D721Med (cell line): Measurements from ENCODE around the gene TMEM145.
"Not testable (repeated sequence)": the region's sequence is repeated elsewhere in the genome, so short reads cannot be mapped to it uniquely, and the experiment has no call there.

Experiments used
- DNase-seq: peaks from one replicate; pipeline ENCODE4 v3.0.0; 2011; ENCODE audit warnings: low spot score; ENCODE audit not compliant: insufficient read length
- FAIRE-seq: peaks from 2 replicates; lab custom pipeline; 2011; peaks lifted over from hg19 to GRCh38; lab: Jason Lieb, UNC
- TF ChIP-seq, protein P1 (sequence below): IDR thresholded peaks from 2 replicates; pipeline ENCODE4 v1.5.1; 2012; ENCODE audit warnings: mild to moderate bottlenecking, control low read depth; ENCODE audit not compliant: insufficient read depth; ENCODE audit errors: missing control alignments

The TMEM145 gene

DNA sequence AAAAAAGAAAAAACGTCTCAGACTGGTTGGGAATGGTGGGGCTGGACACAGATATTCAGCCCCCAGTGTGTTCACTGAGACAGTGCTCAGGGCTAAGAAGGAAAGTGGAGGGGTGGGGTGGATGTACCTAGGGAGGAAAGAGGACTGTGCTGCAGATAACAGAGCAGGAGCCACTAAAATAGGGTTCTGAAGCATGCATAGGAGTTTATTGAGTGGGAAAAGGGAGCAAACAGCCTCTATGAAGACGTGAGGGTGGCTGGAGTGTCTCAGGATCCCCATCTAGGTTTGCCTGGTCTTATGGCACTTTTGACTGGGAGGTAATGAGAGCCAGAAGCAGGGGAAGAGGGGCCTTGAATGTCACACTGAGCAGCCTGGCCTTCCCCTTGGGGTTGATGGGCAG is 15.7 kb downstream of the TMEM145 start:
- no peak for DNase-seq
- TF ChIP-seq, protein P1, sequence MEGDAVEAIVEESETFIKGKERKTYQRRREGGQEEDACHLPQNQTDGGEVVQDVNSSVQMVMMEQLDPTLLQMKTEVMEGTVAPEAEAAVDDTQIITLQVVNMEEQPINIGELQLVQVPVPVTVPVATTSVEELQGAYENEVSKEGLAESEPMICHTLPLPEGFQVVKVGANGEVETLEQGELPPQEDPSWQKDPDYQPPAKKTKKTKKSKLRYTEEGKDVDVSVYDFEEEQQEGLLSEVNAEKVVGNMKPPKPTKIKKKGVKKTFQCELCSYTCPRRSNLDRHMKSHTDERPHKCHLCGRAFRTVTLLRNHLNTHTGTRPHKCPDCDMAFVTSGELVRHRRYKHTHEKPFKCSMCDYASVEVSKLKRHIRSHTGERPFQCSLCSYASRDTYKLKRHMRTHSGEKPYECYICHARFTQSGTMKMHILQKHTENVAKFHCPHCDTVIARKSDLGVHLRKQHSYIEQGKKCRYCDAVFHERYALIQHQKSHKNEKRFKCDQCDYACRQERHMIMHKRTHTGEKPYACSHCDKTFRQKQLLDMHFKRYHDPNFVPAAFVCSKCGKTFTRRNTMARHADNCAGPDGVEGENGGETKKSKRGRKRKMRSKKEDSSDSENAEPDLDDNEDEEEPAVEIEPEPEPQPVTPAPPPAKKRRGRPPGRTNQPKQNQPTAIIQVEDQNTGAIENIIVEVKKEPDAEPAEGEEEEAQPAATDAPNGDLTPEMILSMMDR, result no peak
- FAIRE-seq, result no peak

DNA sequence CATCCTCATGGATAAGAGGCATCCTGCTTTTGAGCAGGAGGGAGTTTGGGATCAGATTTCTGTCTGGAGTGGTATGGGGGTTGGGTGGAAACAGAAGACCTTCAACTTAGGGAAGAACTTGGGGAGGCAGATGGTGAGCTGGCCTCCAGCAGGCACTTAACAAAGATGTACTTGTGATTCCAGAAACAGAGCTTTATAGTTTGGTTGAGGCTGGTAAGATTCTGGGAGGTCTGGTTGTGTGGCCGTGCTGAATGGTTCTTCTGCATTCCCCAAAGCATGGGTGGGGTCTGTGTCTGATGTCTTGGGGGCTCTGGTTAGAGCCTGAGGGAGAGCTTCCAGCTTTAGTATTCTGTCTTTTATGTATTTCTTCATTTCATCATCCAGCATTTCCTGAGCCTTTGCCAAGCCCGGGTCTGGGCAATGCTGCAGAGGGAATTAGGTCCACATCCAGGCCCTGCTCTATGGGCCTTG is 17.2 kb downstream of the TMEM145 start:
- TF ChIP-seq, protein P1, result no peak
- DNase-seq (no peak), FAIRE-seq (no peak)

DNA sequence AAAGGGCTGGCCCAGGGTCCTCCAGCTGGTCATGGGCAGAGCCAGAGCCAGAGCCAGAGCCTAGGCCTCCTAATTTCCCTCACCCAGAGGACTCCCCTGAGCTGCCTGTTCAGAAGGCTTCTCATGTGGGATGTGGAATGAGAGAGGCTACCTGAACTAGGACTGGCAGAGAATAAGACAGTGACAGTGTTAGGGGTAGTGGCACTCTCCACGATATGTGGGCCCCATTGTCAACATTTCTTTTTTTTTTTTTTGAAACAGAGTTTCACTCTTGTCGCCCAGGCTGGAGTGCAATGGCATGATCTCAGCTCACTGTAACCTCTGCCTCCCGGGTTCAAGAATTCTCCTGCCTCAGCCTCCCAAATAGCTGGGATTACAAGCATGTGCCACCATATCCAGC is 18.2 kb downstream of the TMEM145 start:
- FAIRE-seq, DNase-seq: not testable (repeated sequence)

DNA sequence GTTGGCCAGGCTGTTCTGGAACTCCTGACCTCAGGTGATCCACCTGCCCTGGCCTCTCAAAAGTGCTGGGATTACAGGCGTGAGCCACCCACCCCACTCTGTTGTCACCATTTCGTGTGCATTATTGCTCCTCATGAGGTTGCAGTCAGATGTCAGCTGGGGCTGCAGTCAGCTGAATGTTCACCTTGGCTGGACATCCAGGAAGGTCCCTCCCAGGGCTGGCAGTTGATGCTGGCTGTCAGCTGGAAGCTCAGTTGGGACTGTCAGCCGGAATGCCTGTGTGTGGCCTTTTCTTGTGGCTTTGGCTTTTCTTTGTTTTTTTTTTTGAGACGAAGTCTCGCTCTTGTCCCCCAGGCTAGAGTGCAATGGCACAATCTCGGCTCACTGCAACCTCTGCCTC is 18.9 kb downstream of the TMEM145 start:
- no peak for FAIRE-seq
- TF ChIP-seq, protein P1, result no peak
- DNase-seq, result no peak

DNA sequence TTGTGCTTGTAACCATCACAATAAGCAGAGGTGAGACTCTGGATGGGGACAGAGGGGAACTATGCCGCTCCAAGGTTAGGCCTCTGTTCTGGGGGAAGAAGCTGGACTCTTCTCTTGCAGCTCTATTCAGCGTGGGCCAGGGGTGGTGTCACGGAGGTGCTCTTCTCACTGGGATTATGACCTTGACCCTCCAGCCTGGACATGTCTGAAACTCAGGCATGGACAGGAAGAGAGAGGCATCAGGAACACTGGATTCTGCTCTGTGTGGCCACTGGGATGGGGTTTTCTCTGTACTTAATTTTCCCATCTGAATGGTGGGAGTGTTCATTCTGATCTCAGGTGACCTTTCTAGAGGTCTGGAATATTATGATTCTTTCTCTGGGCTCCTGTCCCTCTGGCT is 19.9 kb downstream of the TMEM145 start:
- TF ChIP-seq, protein P1, result no peak
- DNase-seq (no peak), FAIRE-seq (no peak)

DNA sequence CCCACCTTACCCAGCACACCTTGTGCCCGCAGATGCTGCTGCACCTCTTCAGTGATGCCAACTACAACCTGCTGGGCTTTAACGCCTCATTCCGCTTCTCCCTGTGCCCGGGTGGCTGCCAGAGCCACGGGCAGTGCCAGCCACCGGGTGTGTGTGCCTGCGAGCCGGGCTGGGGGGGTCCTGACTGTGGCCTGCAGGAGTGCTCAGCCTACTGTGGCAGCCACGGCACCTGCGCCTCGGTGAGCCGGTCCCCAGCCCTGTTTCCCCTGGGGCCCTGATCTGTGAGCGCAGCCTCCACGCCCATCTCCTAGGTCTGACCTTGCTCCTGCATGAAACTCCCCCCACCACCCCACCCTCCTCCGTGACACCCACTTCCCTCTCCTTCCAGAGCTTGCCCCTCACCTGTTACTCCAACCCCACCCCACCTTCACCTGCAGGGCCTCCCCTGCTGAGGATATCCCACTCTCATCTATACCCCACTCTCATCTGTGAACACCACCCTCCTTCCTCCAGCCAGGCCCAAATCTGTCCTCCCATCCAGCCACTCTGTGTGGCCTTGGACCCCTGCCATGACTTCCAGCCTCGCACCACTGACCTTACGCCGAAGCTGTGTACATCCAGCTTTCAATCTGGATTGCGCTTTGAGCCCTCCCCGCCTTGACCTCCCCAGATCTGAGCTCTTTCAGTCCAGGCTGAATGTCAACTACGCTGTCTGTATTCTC is 21.0 kb downstream of the TMEM145 start:
- FAIRE-seq (no peak), DNase-seq (no peak)
- TF ChIP-seq, protein P1, result no peak

DNA sequence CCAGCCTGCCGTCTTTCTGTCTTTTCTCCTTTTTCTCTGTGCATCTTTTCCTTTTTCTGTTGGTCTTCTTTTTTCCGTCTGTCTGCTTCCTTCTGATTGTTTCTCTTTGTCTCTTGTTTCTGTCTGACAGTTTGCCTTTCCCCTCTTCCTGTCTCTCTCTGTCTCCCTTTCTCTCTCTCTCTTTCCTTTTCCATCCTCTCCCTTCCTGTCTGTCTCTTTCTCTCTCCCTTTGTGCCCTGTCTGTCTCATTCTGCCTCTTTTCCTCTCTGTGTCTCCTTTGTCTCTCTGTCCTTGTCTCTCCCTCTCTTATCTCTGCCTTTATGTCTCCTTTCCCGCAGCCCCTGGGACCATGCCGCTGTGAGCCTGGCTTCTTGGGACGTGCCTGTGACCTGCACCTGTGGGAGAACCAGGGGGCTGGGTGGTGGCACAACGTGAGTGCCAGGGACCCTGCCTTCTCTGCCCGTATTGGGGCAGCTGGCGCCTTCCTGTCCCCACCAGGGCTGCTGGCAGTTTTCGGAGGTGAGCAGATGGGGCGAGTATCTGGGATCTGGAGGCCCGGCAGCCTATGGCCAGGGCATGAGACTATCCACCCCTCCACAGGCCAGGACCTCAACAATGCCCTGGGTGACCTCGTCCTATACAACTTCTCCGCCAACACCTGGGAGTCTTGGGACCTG is 21.7 kb downstream of the TMEM145 start:
- TF ChIP-seq, protein P1, result no peak
- no peak for DNase-seq
- FAIRE-seq, result no peak
